OCI-M2 (cell line): ENCODE measurements around the gene TMEM270.
A peak's percentile ranks its signal among the peaks of the same experiment; 100 is the strongest.

Source experiments
- DNase-seq: peaks from one replicate; lab custom pipeline; 2025; ENCODE audit not compliant: unreplicated experiment; lab: John Stamatoyannopoulos, UW

TMEM270 gene

GRCh38 chr7:73885433-73885974 lies 24.5 kb downstream of the TMEM270 start:
- no peak for DNase-seq

GRCh38 chr7:73885975-73886798 lies 25.2 kb downstream of the TMEM270 start:
- peak; percentile 78 for DNase-seq

- no peak for DNase-seq
These were observed 26.8 kb downstream of the TMEM270 start for GRCh38 chr7:73887762-73888161.

GRCh38 chr7:73888959-73889358 lies 28.0 kb downstream of the TMEM270 start:
- no peak for DNase-seq

GRCh38 chr7:73890555-73891147 lies 29.7 kb downstream of the TMEM270 start:
- no peak for DNase-seq

GRCh38 chr7:73891178-73891885 lies 30.4 kb downstream of the TMEM270 start:
- DNase-seq = no peak

- no peak for DNase-seq
These were observed 31.3 kb downstream of the TMEM270 start for GRCh38 chr7:73892003-73892999.

- DNase-seq = no peak
These were observed 32.6 kb downstream of the TMEM270 start for GRCh38 chr7:73893342-73894101.

GRCh38 chr7:73894166-73894565 lies 33.2 kb downstream of the TMEM270 start:
- no peak for DNase-seq

GRCh38 chr7:73894733-73895551 lies 34.0 kb downstream of the TMEM270 start:
- no peak for DNase-seq

GRCh38 chr7:73895626-73896025 lies 34.7 kb downstream of the TMEM270 start:
- DNase-seq = no peak

GRCh38 chr7:73896454-73896853 lies 35.5 kb downstream of the TMEM270 start:
- no peak for DNase-seq

GRCh38 chr7:73899731-73900142 lies 38.8 kb downstream of the TMEM270 start:
- DNase-seq = no peak

GRCh38 chr7:73900286-73900685 lies 39.3 kb downstream of the TMEM270 start:
- DNase-seq = no peak

- no peak for DNase-seq
These were observed 40.4 kb downstream of the TMEM270 start for GRCh38 chr7:73901231-73901822.

- DNase-seq = no peak
These were observed 41.1 kb downstream of the TMEM270 start for GRCh38 chr7:73901823-73902597.

GRCh38 chr7:73903321-73904218 lies 42.6 kb downstream of the TMEM270 start:
- no peak for DNase-seq
